HepG2 (cell line): Measurements from ENCODE around the gene BPIFB2. TPM values are rescaled to one million over a fixed set of nuclear protein-coding genes. Genes with fewer than 3 reads are reported as not detected.

Experiments
- ATRX ChIP-seq: sonication (generic); formaldehyde crosslinking; IDR thresholded peaks from 2 replicates; pipeline ENCODE4 v1.4.0; 2020; ENCODE audit warnings: missing genetic modification reagents, borderline replicate concordance
- EHMT2 ChIP-seq: fragments of 200-600 bp; sonication (generic); IDR thresholded peaks from 2 replicates; pipeline ENCODE4 v1.7.0; 2017; ENCODE audit warnings: antibody characterized with exemption, low read depth, low read length, borderline replicate concordance
- ERF ChIP-seq: IDR thresholded peaks from 2 replicates; pipeline ENCODE4 v1.6.1; 2018; ENCODE audit warnings: missing biosample characterization, missing genetic modification reagents
- ETV6 ChIP-seq: sonication (generic); formaldehyde crosslinking; conservative IDR thresholded peaks from 2 replicates; pipeline ENCODE4 v1.4.0; 2020; ENCODE audit warnings: missing genetic modification reagents
- FOXO1 ChIP-seq: sonication (generic); formaldehyde crosslinking; IDR thresholded peaks from 2 replicates; pipeline ENCODE4 v1.4.0; 2020; ENCODE audit warnings: missing genetic modification reagents
- HMG20A ChIP-seq: IDR thresholded peaks from 2 replicates; pipeline ENCODE4 v1.6.1; 2016; ENCODE audit warnings: borderline replicate concordance
- HOXA9 ChIP-seq: sonication (generic); formaldehyde crosslinking; IDR thresholded peaks from 2 replicates; pipeline ENCODE4 v1.8.1; 2022; ENCODE audit warnings: missing genetic modification reagents, mild to moderate bottlenecking, moderate library complexity, borderline replicate concordance
- PHB2 ChIP-seq: fragments of 450-650 bp; IDR thresholded peaks from 2 replicates; pipeline ENCODE4 v1.6.1; 2018; ENCODE audit not compliant: partially characterized antibody
- PRPF4 ChIP-seq: fragments of 200-400 bp; formaldehyde crosslinking; IDR thresholded peaks from 2 replicates; pipeline ENCODE4 v1.6.1; 2016; ENCODE audit warnings: low read length, low read depth; ENCODE audit not compliant: poor library complexity, severe bottlenecking
- RAD21 ChIP-seq: fragments of 450-650 bp; formaldehyde crosslinking; IDR thresholded peaks from 2 replicates; pipeline ENCODE4 v1.5.0; 2020; ENCODE audit warnings: mild to moderate bottlenecking
- SATB2 ChIP-seq: sonication (generic); formaldehyde crosslinking; IDR thresholded peaks from 2 replicates; pipeline ENCODE4 v1.5.0; 2020; ENCODE audit warnings: missing genetic modification reagents
- SIN3B ChIP-seq: fragments of 150-350 bp; IDR thresholded peaks from 2 replicates; pipeline ENCODE4 v1.6.1; 2014; ENCODE audit warnings: low read length
- TIGD3 ChIP-seq: sonication (generic); formaldehyde crosslinking; IDR thresholded peaks from 2 replicates; pipeline ENCODE4 v1.5.1; 2020; ENCODE audit warnings: mild to moderate bottlenecking, missing genetic modification reagents, borderline replicate concordance
- TMF1 ChIP-seq: sonication (generic); formaldehyde crosslinking; IDR thresholded peaks from 2 replicates; pipeline ENCODE4 v1.8.1; 2022; ENCODE audit warnings: low read depth, missing genetic modification reagents
- USF2 ChIP-seq, 2 experiments: sonication (generic) in 1 of 2; formaldehyde crosslinking in 1 of 2; IDR thresholded peaks; 2 replicates each; pipeline versions ENCODE4 v1.5.1 to v1.6.1; 2011 to 2020; ENCODE audit warnings: borderline replicate concordance in 1 of 2, low read depth in 1 of 2, low read length in 1 of 2, mild to moderate bottlenecking in 1 of 2, missing genetic modification reagents in 1 of 2, moderate library complexity in 1 of 2
- ZMAT3 ChIP-seq: sonication (generic); formaldehyde crosslinking; conservative IDR thresholded peaks from 2 replicates; pipeline ENCODE4 v1.7.0; 2021; ENCODE audit warnings: missing genetic modification reagents
- ZNF205 ChIP-seq: IDR thresholded peaks from 2 replicates; pipeline ENCODE4 v1.6.1; 2018; ENCODE audit warnings: missing biosample characterization, missing genetic modification reagents
- ZNF251 ChIP-seq: sonication (generic); formaldehyde crosslinking; IDR thresholded peaks from 2 replicates; pipeline ENCODE4 v1.9.0; 2021; ENCODE audit warnings: mild to moderate bottlenecking, missing genetic modification reagents
- ZNF260 ChIP-seq: sonication (generic); formaldehyde crosslinking; IDR thresholded peaks from 2 replicates; pipeline ENCODE4 v1.4.0; 2020; ENCODE audit warnings: missing genetic modification reagents, low read depth, mild to moderate bottlenecking, borderline replicate concordance
- ZNF280B ChIP-seq: sonication (generic); formaldehyde crosslinking; IDR thresholded peaks from 2 replicates; pipeline ENCODE4 v1.5.0; 2020; ENCODE audit warnings: missing genetic modification reagents, mild to moderate bottlenecking, borderline replicate concordance
- ZNF761 ChIP-seq: sonication (generic); formaldehyde crosslinking; conservative IDR thresholded peaks from 2 replicates; pipeline ENCODE4 v1.4.0; 2020; ENCODE audit warnings: mild to moderate bottlenecking, missing genetic modification reagents
- ZNF790 ChIP-seq: sonication (generic); formaldehyde crosslinking; IDR thresholded peaks from 2 replicates; pipeline ENCODE4 v1.8.0; 2022; ENCODE audit warnings: missing genetic modification reagents, mild to moderate bottlenecking, borderline replicate concordance
- ZNF816 ChIP-seq: sonication (generic); formaldehyde crosslinking; IDR thresholded peaks from 2 replicates; pipeline ENCODE4 v1.8.0; 2022; ENCODE audit warnings: missing genetic modification reagents, mild to moderate bottlenecking, borderline replicate concordance
- ZNF891 ChIP-seq: sonication (generic); formaldehyde crosslinking; IDR thresholded peaks from 2 replicates; pipeline ENCODE4 v1.5.0; 2020; ENCODE audit warnings: mild to moderate bottlenecking, missing genetic modification reagents
- polyA plus RNA-seq, 8 experiments: library from polyadenylated mRNA; depleted of rRNA in 3 of 8; stranded (reverse) in 7 of 8; unstranded in 1 of 8; fragments of >200 nt; fragmentation: Illumina TruSeq in 4 of 8; extraction: Trizol in 4 of 8; gene quantifications; 2 replicates each; pipeline versions ENCODE4 v1.2.1 to v1.2.3, GENCODE V29; 2011 to 2016; ENCODE audit warnings: low read depth in 4 of 8, missing spikeins in 1 of 8, mixed read lengths in 1 of 8; ENCODE audit not compliant: insufficient read depth in 1 of 8
- total RNA-seq, 5 experiments: library from RNA; depleted of rRNA; stranded (reverse); fragments of >200 nt; fragmentation: Illumina TruSeq; extraction: Trizol; gene quantifications; 2 replicates each; pipeline ENCODE4 v1.2.3, GENCODE V29; 2016; ENCODE audit warnings: low read depth in 1 of 5

Gene BPIFB2
- total and polyA plus RNA-seq, 2 of the 13 experiments (the other 11 are each of a cell fraction or from before 2014, with no cell fraction given) = 54.5 to 902 TPM

GRCh38 chr20:33005908-33006775 is 1.4 kb upstream of the BPIFB2 start (continued):
- peak; percentile 94 for TF ChIP-seq ETV6 (CRISPR knock-in tag)
- TF ChIP-seq ZNF891 (CRISPR knock-in tag) = peak; percentile 66; the same call in 1 of the 2 replicates
- TF ChIP-seq ERF (CRISPR knock-in tag) = peak; percentile 99
- no peak; the same call in 1 of the 2 replicates for TF ChIP-seq ZNF251
- TF ChIP-seq ZNF280B (CRISPR knock-in tag) = peak; percentile 85; the same call in 1 of the 2 replicates
- TF ChIP-seq EHMT2 = peak; percentile 74; the same call in 1 of the 2 replicates
- TF ChIP-seq HOXA9 = peak; percentile 84; the same call in 1 of the 2 replicates
- no peak for TF ChIP-seq USF2 (IDR thresholded peaks at IDR 0.05; ENCODE audit: low read depth, low read length)
- TF ChIP-seq USF2 (CRISPR knock-in tag; IDR thresholded peaks at IDR 0.05; ENCODE audit: borderline replicate concordance) = no peak
- peak; percentile 96 for TF ChIP-seq HMG20A
- peak; percentile 98 for TF ChIP-seq FOXO1
- TF ChIP-seq SIN3B = no peak
- no peak for TF ChIP-seq ZNF790 (CRISPR knock-in tag)
- TF ChIP-seq ATRX (CRISPR knock-in tag) = no peak
- 0 out of 2 replicates have a peak, but pooled peaks have one; percentile 7 for TF ChIP-seq RAD21
- no peak for TF ChIP-seq ZNF816 (CRISPR knock-in tag)
- TF ChIP-seq TIGD3 (CRISPR knock-in tag) = no peak
- no peak for TF ChIP-seq PHB2
- peak; percentile 94 for TF ChIP-seq ZNF205 (CRISPR knock-in tag)
- no peak for TF ChIP-seq SATB2 (CRISPR knock-in tag)
- no peak for TF ChIP-seq ZNF260
- peak; percentile 73 for TF ChIP-seq ZMAT3 (CRISPR knock-in tag)
- TF ChIP-seq ZNF761 (CRISPR knock-in tag) = 0 out of 2 replicates have a peak, but pooled peaks have one; percentile 74
- TF ChIP-seq PRPF4 = no peak
- no peak for TF ChIP-seq TMF1 (CRISPR knock-in tag)
